GM19025 (cell line): ENCODE data around the gene RAB30.

Source experiments
- ATAC-seq: cut with Tn5 transposase; IDR thresholded peaks from one replicate; pipeline ENCODE4 v1.9.1; 2021; ENCODE audit warnings: mild to moderate bottlenecking, low read depth, moderate library complexity; ENCODE audit not compliant: unreplicated experiment

RAB30 gene

DNA sequence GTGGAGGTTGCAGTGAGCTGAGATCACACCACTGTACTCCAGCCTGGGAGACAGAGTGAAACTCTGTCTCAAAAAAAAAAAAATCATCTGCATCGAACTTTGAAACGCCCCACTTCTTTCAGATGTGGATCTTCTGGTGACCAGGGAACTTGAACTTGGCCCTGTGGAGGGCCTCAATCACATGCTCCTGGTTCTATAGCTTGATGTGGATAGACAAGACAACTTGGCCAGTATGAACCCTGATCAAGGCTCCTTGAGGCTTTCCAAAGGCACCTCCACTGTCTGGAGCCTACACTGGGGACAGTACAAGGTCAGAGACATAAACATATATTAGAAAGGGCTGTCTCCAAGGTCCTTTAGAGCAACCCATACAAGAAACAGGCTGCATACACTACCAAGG is 30.6 kb downstream of the RAB30 start:
- no peak for ATAC-seq

- ATAC-seq: no peak
Observed at GRCh38 chr11:83039566-83039965, 32.1 kb downstream of the RAB30 start.

DNA sequence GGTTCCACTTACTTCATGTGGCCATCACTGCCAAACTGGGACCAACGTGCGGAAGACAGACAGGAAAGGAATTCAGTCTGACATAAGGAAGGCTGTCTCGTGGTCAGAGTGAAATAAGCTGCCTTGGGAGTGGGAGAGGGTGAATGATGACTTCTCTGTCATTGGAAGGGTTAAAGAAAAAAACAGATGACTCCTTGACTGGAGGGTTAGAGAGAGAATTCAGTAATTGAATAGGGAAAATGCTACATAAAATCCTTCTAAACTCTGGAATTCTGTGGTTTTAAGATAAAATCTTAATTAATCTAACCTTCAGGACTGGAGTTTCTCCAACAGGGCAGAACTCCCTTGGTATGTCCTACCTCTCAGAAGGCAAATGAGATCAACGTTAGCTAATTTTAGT is 33.8 kb downstream of the RAB30 start:
- no peak for ATAC-seq

GRCh38 chr11:83036701-83037100 is 35.0 kb downstream of the RAB30 start:
- ATAC-seq: no peak

DNA sequence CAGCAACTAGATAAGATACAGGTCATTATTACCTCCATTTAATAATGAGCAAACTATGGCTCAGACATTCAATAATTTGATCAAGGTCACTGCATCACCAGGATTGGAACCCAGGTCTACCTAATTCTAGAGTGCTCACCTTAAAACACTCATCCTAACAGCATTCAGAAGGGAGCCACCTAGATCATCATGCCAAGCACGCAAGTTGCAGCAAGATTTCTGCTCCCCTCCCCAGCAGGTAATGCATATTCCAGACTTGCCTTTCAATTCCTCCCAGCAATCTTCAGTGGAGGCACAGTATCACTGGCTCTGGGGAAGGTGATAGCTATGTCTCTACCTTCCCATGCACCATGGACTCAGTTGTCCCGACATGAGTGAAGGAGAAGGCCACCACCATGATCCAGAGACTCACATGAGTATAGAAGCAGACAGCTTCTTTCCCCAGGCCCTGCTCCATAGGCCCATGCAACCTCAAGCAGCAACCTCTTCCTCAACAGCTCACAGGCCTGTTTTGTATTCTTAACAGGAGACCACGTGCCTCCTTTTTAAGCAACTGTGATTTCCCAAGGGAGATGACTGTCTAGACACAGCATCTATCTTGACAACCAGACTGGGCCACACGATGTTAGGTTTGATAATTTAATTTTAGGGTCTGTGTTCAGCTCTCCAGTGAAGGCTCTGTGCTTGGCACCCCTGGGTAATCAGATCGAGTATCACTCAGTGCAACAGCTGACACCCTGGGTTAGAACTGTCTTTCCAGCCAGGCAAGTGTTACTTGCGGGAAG is 36.4 kb downstream of the RAB30 start:
- ATAC-seq: peak; percentile 46

DNA sequence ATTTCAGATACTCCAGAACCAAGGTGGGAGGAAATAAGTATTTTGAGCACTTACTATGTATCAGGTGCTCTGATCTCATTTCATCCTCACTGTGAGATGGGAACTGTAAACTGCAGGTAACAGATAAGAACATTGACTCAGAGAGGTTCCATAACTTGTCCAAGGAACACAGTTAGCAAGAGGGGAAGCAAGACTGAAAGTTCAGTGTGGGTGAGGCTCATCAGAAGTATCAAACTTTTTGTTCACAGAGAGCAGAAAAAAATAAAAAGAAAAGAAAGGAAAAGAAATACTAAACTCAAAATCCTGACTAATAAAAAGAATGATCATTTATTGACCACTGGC is 37.1 kb downstream of the RAB30 start:
- ATAC-seq: no peak

DNA sequence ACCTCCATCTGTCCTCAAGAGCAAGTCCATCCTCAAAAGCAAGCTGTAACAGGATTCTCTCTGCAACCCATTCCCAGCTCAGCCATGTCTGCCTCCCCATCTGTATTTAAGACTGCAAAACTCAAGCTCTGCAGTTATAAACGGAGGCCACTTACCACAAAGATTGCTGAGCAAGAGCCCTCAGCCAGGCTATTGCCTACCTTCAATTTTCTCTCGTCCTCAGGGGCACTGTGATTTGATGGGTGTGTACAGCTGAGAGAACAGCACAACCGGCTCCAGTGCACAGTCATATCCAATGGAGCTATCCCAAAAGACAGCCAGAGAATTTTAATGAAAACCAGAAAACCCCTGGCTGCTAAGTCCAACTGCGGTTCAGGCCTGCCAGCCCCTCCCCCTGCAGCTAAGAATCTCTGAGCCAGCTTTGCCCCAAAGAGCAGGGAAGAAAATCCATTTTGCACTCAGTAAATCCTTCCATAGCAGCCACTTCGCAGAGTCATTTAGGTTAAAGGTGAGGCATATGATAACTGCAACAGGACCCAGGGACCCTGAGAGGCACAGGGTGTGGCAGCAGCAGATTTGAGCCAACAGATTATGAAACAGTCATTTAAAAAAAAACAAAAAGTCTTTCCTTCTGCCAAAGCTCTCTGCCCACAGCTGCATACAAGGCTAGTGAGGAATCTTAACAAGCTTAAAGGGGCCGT is 37.6 kb downstream of the RAB30 start:
- no peak for ATAC-seq

DNA sequence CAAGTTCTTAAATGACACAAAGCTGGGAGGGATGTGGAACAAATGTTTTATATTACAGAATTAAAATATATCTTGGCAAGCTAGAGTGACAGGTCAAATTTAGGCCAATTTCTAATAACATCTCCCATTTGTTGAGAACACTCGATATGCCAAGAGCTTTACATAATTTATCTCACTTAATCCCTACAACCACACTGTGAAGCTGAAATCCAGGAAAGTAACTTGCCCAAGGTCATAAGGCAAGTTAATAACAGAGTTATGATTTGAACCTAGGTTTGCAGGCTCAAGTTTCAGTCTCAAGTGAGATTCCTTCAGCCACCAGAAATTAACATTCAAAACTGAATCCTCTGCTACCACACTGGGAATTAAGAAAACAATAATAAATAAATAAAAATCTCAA is 38.3 kb downstream of the RAB30 start:
- no peak for ATAC-seq

GRCh38 chr11:83031127-83031526 is 40.6 kb downstream of the RAB30 start:
- no peak for ATAC-seq

- no peak for ATAC-seq
Observed at GRCh38 chr11:83027794-83028193, 43.9 kb downstream of the RAB30 start.

GRCh38 chr11:83027289-83027688 is 44.4 kb downstream of the RAB30 start:
- no peak for ATAC-seq

DNA sequence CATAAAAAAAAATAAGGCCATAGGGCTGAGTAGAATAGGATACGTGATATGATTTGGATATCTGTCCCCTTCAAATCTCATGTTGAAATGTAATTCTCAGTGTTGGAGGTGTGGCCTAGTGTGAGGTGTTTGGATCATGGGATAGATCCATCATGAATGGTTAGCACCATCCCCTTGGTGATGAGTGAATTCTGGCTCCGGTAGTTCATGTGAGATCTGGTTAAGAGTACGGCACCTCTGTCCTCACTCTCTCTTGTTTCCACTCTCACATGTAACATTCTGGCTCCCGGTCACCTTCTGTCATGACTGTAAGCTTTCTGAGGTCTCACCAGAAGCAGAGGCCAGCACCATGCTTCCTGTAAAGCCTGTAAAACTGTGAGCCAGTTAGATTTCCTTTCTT is 45.5 kb downstream of the RAB30 start:
- ATAC-seq: no peak

DNA sequence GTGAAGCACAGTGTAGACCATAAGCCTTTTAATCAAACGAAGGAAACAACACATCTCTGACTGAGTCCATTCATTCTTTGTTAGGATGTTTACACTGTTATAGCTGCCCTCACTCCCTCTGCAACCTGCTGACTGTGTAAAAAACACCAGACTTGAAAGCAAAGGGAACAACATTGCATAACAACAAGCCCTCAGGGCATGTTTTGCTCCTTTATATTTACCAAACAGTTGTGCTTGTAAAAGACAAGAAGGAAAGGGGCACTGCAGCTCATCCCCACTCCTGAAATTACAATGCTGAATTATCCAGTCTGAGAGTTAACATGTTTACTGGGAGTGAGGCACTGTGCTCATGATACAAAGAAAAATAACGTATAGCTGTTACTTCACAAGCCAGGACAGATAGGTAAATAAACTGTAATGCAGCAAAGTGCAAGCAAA is 46.4 kb downstream of the RAB30 start:
- no peak for ATAC-seq

GRCh38 chr11:83024270-83024854 is 47.3 kb downstream of the RAB30 start:
- ATAC-seq: no peak

- no peak for ATAC-seq
Observed at GRCh38 chr11:83023410-83023809, 48.3 kb downstream of the RAB30 start.

DNA sequence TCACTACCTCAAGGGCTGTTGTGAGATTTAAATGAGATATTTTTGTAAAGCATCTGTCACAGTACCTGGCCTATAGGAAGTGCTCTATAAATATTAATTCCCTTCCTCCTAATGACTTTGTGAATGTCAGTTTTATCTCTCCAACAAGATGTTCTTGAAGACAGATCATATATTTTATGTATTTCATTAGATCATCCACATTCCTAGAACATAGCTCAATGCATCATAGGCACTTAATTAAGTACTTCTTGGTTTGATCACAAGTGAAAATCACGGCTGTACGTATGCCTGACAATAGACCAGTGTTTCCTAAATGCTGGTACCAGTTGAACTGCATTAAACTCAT is 49.9 kb downstream of the RAB30 start:
- no peak for ATAC-seq

DNA sequence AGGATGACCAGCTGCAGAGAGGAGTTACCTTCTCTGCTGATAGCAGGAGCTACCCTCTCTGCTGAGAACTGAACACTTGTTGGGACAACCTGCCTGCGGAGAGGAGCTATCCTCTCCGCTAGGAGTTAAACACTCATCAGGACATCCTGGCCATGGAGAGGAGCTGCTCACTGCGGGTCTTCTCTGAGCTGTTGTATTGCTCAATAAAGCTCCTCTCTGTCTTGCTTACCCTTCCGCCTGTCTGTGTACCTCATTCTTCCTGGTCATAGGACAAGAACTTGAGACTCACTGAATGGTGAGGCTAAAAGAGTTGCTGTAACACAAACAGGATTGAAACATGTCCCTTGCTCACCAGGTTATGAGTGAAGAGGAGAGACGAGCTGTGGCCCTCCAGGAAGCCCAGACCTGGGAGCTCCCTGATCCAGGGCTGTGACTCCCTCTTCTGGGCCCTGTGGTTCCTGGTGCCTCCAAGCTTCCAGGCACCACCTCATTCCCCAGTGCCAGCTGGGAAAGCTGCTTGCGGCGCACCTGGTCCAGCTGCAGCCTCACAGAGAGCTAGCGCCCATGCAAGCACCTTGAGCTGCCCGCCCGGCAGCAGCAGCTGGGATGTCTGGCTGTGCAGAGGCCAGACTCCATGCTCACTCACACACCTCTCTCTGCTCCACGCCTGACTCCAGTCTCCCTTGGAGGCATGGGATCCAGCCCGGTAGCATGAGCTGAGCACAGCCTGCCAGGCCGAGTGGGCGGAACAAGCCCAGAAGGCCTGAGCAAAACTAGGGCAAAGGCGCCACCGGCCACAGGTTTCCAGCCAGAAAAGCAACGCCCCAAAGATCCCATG is 50.5 kb downstream of the RAB30 start:
- no peak for ATAC-seq

DNA sequence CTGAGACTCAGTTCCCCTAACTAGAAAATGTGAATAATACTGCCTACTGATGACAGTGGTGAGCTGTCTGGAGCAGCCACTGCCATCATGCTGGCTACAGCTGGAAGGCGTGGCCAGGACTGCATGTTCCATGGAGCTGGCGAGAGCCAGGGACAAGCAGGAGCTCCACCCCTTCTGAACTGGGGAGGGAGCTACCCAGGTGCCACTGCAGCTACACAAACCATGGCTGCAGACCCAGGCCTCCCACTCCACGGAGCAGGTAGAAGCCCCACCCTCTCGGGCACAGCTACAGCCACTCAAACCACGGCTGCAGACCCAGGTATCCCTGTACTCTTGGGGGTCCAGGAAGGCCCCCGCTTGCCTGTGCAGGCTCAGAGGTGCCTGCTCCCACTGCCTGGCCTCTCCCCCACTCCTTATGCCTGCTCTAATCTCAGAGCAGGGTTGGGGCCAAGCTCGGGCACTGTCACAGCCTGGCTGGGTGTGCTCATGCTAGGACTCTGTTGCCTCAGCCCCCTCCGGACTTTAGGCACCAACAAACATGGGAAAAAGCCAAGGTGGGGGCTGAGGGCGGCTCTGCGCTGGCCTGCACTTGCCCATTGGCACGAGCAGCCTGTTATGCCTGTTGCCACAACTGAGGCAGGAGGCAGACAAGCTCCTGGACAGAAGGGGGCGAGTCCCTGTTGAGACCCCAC is 51.7 kb downstream of the RAB30 start:
- ATAC-seq: no peak

- no peak for ATAC-seq
Observed at GRCh38 chr11:83014951-83015350, 56.7 kb downstream of the RAB30 start.
